ENCODE results near the gene PLA2R1. TPM values are rescaled to one million over a fixed set of nuclear protein-coding genes. Genes with fewer than 3 reads are reported as not detected.
A peak's percentile ranks its signal among the peaks of the same experiment; 100 is the strongest.

Gene PLA2R1
- total and polyA plus RNA-seq, 8 donors = 0.31 to 6.8 (median 3.3) TPM

GRCh38 chr2:160005476-160005875 is 56.9 kb downstream of the PLA2R1 start:
- Histone ChIP-seq H3K4me1 (peaks cover 0 to 7% (median 0%) of the 10 kb centered on the region in 4 donors), H3K4me3 (no peak overlapping the region), H3K27me3 (no peaks in the 10 kb centered on the region), H3K27ac (no peak overlapping the region), H3K9me3 (no peaks in the 10 kb centered on the region), H3K36me3 (peaks cover 0 to 23% (median 15%) of the 10 kb centered on the region in 4 donors)
- intact Hi-C loops (cut with DNase I; ENCODE audit: low total_unique reads) = no loop called here
- WGBS, 5 donors = 94 to 99% (median 98%) methylated on average over 5 of the region's 5 CpGs
- TF ChIP-seq, protein P1, sequence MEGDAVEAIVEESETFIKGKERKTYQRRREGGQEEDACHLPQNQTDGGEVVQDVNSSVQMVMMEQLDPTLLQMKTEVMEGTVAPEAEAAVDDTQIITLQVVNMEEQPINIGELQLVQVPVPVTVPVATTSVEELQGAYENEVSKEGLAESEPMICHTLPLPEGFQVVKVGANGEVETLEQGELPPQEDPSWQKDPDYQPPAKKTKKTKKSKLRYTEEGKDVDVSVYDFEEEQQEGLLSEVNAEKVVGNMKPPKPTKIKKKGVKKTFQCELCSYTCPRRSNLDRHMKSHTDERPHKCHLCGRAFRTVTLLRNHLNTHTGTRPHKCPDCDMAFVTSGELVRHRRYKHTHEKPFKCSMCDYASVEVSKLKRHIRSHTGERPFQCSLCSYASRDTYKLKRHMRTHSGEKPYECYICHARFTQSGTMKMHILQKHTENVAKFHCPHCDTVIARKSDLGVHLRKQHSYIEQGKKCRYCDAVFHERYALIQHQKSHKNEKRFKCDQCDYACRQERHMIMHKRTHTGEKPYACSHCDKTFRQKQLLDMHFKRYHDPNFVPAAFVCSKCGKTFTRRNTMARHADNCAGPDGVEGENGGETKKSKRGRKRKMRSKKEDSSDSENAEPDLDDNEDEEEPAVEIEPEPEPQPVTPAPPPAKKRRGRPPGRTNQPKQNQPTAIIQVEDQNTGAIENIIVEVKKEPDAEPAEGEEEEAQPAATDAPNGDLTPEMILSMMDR (IDR thresholded peaks at IDR 0.05) = no peak
- no peak for TF ChIP-seq POLR2A (IDR thresholded peaks at IDR 0.05)
- no peak for TF ChIP-seq POLR2AphosphoS5 (IDR thresholded peaks at IDR 0.05)
- TF ChIP-seq EP300 (IDR thresholded peaks at IDR 0.05) = no peak
- no peak for DNase-seq

GRCh38 chr2:159998961-159999360 is 63.5 kb downstream of the PLA2R1 start:
- Histone ChIP-seq H3K27me3 (no peaks in the 10 kb centered on the region), H3K27ac (no peak overlapping the region), H3K4me1 (no peaks in the 10 kb centered on the region), H3K9me3 (no peaks in the 10 kb centered on the region), H3K36me3 (peaks cover 0 to 4% (median 0%) of the 10 kb centered on the region in 4 donors), H3K4me3 (no peak overlapping the region)
- DNase-seq = no peak
- intact Hi-C loops (cut with DNase I; ENCODE audit: low total_unique reads) = no loop called here
- 82 to 99% (median 90%) methylated on average over 3 of the region's 3 CpGs for WGBS, 5 donors
- no peak for TF ChIP-seq EP300 (IDR thresholded peaks at IDR 0.05)
- TF ChIP-seq POLR2AphosphoS5 (IDR thresholded peaks at IDR 0.05) = no peak
- TF ChIP-seq, protein P1 (IDR thresholded peaks at IDR 0.05) = no peak
- no peak for TF ChIP-seq POLR2A (IDR thresholded peaks at IDR 0.05)

DNA sequence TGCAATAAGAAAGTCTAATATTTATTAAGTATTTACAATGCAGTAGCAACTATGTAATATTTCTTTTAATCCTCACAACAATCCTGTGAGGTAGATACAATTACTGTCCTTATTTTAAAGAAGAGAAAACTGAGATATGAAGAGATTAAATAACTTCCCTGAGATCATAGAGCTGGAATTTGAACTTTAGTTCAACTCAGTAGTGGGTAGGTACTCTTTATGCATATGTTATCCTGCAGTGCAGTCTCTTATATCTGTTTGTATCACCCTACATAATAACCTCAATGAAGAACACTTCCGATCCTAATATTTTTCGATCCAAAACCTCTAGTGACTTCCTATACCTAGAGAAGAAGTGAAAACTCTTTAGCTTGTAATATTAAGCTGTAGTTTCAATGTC is 64.2 kb downstream of the PLA2R1 start:
- H3K27ac ChIP-seq = no peak overlapping the region
- 89 to 100% (median 96%) methylated on average over 2 of the region's 2 CpGs for WGBS, 5 donors
- TF ChIP-seq POLR2A (IDR thresholded peaks at IDR 0.05) (no peak), POLR2AphosphoS5 (IDR thresholded peaks at IDR 0.05) (no peak), EP300 (IDR thresholded peaks at IDR 0.05) (no peak)
- TF ChIP-seq, protein P1 (IDR thresholded peaks at IDR 0.05) = no peak
- H3K36me3 ChIP-seq = no peaks in the 10 kb centered on the region
- H3K9me3 ChIP-seq = no peaks in the 10 kb centered on the region
- no peak overlapping the region for H3K4me3 ChIP-seq
- H3K4me1 ChIP-seq = no peaks in the 10 kb centered on the region
- intact Hi-C loops (cut with DNase I; ENCODE audit: low total_unique reads) = no loop called here
- DNase-seq = no peak
- no peaks in the 10 kb centered on the region for H3K27me3 ChIP-seq

DNA sequence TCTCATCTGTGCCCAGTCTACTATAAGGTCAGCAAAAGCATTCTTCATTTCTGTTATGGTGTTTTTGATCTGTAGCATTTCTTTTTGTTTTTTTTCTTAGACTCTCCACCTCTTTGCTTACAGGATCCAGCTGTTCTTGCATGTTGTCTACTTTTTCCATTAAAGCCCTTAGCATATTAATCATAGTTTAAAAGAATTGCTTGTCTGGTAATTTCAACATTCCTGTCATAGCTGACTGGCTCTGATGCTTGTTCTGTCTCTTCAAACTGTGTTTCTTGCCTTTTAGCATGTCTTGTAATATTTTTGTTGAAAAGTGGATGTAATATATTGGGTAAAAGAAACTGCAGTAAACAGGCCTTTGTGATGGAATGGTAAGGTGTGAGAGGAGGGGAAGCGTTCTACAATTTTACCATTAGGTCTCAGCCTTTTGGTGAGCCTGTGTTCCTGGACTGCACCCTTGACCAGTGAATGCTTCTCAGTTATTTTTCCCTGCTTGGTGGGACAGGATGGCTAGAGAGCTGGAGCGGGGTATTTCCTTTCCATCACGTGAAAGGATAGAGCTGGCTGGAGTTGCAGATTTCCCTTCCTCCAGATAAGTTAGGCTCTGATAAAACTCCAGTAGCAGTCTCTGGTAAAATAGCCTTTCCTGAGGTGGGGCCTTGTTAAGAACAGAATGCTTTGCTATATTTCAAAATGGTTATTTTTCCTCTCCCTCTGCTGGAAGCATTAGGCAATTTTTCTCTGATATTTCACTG is 65.4 kb downstream of the PLA2R1 start:
- peak in 1 of 2 donors; percentile 9 for DNase-seq
- H3K27ac ChIP-seq = no peak overlapping the region

More for the DNA sequence above, 65.4 kb downstream of the PLA2R1 start:
- intact Hi-C loops (cut with DNase I; ENCODE audit: low total_unique reads) = no loop called here
- 56 to 75% (median 70%) methylated on average over 3 of the region's 3 CpGs for WGBS, 5 donors
- no peaks in the 10 kb centered on the region for H3K27me3 ChIP-seq
- no peaks in the 10 kb centered on the region for H3K9me3 ChIP-seq
- TF ChIP-seq, protein P1 (IDR thresholded peaks at IDR 0.05) = no peak
- TF ChIP-seq EP300 (IDR thresholded peaks at IDR 0.05) = no peak
- TF ChIP-seq POLR2AphosphoS5 (IDR thresholded peaks at IDR 0.05) = no peak
- no peak for TF ChIP-seq POLR2A (IDR thresholded peaks at IDR 0.05)
- no peaks in the 10 kb centered on the region for H3K4me1 ChIP-seq
- no peak overlapping the region for H3K4me3 ChIP-seq
- H3K36me3 ChIP-seq = no peaks in the 10 kb centered on the region
